Measurements from ENCODE around the gene SLC25A26. TPM values are rescaled to one million over a fixed set of nuclear protein-coding genes. Genes with fewer than 3 reads are reported as not detected.

Gene SLC25A26
- total RNA-seq, 1 donor from 2014 or later: 19.2 TPM

DNA sequence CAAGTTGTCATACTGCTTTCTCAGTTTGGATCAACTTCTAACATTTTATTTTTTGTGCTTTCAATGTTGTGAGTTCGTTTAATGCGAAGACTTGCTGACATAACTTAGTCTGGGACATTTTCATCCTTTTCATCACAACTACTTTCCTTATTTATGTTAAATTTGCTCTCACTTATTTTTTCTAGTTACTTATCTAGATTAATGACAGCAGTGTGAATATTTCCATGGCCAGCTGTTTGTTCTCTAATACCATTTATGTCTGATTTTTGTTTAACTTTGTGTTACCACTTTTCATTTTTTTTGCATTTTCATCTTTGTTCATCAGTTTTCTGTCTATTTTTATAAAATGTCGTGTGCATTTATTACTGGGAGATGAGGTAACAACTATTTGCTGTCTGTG is 6.2 kb downstream of the SLC25A26 start:
- Mint-ChIP-seq H3K4me1 (no peaks in the 10 kb centered on the region), H3K9me3 (no peaks in the 10 kb centered on the region), H3K27ac (no peak overlapping the region), H3K27me3 (ENCODE audit: low read depth) (no peaks in the 10 kb centered on the region), H3K4me3 (no peak overlapping the region), H3K36me3 (peaks cover 7% of the 10 kb centered on the region)
- TF ChIP-seq, protein P1, sequence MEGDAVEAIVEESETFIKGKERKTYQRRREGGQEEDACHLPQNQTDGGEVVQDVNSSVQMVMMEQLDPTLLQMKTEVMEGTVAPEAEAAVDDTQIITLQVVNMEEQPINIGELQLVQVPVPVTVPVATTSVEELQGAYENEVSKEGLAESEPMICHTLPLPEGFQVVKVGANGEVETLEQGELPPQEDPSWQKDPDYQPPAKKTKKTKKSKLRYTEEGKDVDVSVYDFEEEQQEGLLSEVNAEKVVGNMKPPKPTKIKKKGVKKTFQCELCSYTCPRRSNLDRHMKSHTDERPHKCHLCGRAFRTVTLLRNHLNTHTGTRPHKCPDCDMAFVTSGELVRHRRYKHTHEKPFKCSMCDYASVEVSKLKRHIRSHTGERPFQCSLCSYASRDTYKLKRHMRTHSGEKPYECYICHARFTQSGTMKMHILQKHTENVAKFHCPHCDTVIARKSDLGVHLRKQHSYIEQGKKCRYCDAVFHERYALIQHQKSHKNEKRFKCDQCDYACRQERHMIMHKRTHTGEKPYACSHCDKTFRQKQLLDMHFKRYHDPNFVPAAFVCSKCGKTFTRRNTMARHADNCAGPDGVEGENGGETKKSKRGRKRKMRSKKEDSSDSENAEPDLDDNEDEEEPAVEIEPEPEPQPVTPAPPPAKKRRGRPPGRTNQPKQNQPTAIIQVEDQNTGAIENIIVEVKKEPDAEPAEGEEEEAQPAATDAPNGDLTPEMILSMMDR (IDR thresholded peaks at IDR 0.05; ENCODE audit: unreplicated experiment): no peak
- DNase-seq (ENCODE audit: low spot score in 2 of 2, unreplicated experiment in 2 of 2): no peak

DNA sequence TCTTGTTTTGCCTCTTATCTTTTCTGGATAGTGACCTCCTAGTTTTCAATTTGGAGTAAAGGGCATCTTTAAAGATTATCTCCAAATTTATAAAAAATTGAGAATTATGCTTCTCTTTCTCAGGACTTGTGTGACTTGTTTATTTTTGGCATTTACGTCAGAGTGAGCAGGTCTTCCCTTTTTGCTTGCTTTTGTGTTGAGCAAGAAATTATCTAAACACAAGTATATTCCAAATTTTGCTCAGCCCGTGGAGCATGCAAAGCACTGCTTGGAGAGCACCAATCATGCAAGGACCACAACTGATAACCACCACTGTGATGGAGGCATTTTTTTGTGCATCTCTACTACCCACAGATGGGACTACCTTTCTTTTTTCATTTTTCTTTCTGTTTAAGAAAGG is 7.1 kb downstream of the SLC25A26 start:
- Mint-ChIP-seq H3K27ac (no peak overlapping the region), H3K36me3 (peaks cover 7% of the 10 kb centered on the region), H3K27me3 (ENCODE audit: low read depth) (no peaks in the 10 kb centered on the region), H3K4me3 (no peak overlapping the region), H3K4me1 (no peaks in the 10 kb centered on the region), H3K9me3 (no peaks in the 10 kb centered on the region)
- TF ChIP-seq, protein P1 (IDR thresholded peaks at IDR 0.05; ENCODE audit: unreplicated experiment): no peak
- DNase-seq (ENCODE audit: low spot score in 2 of 2, unreplicated experiment in 2 of 2): no peak

- H3K36me3 Mint-ChIP-seq: peaks cover 7% of the 10 kb centered on the region
- H3K27ac Mint-ChIP-seq: no peak overlapping the region
- no peaks in the 10 kb centered on the region for H3K27me3 Mint-ChIP-seq (ENCODE audit: low read depth)
- TF ChIP-seq, protein P1 (IDR thresholded peaks at IDR 0.05; ENCODE audit: unreplicated experiment): no peak
- H3K4me3 Mint-ChIP-seq: no peak overlapping the region
- H3K4me1 Mint-ChIP-seq: no peaks in the 10 kb centered on the region
- no peaks in the 10 kb centered on the region for H3K9me3 Mint-ChIP-seq
- DNase-seq (ENCODE audit: low spot score in 2 of 2, unreplicated experiment in 2 of 2): no peak
Observed at GRCh38 chr3:66228707-66229106, 7.9 kb downstream of the SLC25A26 start.

DNA sequence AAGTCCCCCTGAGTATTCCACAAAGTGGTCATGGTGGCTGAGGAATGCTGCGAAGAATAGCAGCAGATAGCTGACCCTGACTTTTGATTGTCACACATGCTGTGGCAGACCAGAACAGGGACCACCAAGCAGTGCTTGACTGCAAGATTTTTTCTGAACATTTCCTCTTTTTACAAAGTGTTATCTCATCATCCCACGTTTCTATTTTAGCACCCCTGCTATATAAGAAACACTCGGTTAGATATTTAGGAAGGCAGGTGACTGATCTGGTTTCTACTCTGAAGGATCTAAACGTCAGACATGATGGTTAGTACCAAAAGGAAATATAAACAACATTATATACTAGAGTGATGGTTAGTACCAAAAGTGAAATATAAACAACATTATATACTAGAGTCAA is 9.1 kb downstream of the SLC25A26 start:
- Mint-ChIP-seq H3K4me1 (no peaks in the 10 kb centered on the region), H3K27ac (no peak overlapping the region), H3K4me3 (no peak overlapping the region), H3K27me3 (ENCODE audit: low read depth) (no peaks in the 10 kb centered on the region), H3K9me3 (no peaks in the 10 kb centered on the region), H3K36me3 (peaks cover 7% of the 10 kb centered on the region)
- TF ChIP-seq, protein P1 (IDR thresholded peaks at IDR 0.05; ENCODE audit: unreplicated experiment): no peak
- no peak for DNase-seq (ENCODE audit: low spot score in 2 of 2, unreplicated experiment in 2 of 2)

GRCh38 chr3:66233033-66233432 is 12.2 kb downstream of the SLC25A26 start:
- TF ChIP-seq, protein P1 (IDR thresholded peaks at IDR 0.05; ENCODE audit: unreplicated experiment): no peak
- H3K36me3 Mint-ChIP-seq: peaks cover 5% of the 10 kb centered on the region
- no peaks in the 10 kb centered on the region for H3K9me3 Mint-ChIP-seq
- H3K4me3 Mint-ChIP-seq: no peak overlapping the region
- H3K27ac Mint-ChIP-seq: no peak overlapping the region
- no peaks in the 10 kb centered on the region for H3K27me3 Mint-ChIP-seq (ENCODE audit: low read depth)
- no peak for DNase-seq (ENCODE audit: low spot score in 2 of 2, unreplicated experiment in 2 of 2)
- H3K4me1 Mint-ChIP-seq: no peaks in the 10 kb centered on the region

DNA sequence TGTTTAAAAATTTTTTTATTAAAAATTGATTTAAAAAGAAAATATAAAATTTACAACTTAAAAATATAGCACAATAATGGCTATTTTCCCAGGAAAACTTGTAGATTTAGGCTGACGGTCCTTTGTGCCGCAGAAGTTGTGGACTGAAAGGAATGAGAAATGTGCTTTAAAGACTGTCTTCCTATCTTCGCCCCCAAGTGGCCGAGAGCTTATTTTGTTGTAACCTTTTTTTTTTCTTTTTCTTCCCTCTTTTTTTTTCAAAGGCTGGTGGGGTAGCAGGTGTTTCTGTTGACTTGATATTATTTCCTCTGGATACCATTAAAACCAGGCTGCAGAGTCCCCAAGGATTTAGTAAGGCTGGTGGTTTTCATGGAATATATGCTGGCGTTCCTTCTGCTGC is 15.5 kb downstream of the SLC25A26 start:
- Mint-ChIP-seq H3K9me3 (peaks cover 16% of the 10 kb centered on the region), H3K27me3 (ENCODE audit: low read depth) (no peaks in the 10 kb centered on the region), H3K4me1 (no peaks in the 10 kb centered on the region), H3K27ac (no peak overlapping the region), H3K36me3 (peaks cover 25% of the 10 kb centered on the region), H3K4me3 (no peak overlapping the region)
- DNase-seq (ENCODE audit: low spot score in 2 of 2, unreplicated experiment in 2 of 2): no peak
- TF ChIP-seq, protein P1 (IDR thresholded peaks at IDR 0.05; ENCODE audit: unreplicated experiment): no peak
